HEK293 (cell line): ENCODE results near the gene VANGL1.

Experiments
- PRDM6 ChIP-seq: fragments of 450-650 bp; formaldehyde crosslinking; IDR thresholded peaks from 2 replicates; pipeline ENCODE4 v1.5.1; 2017; ENCODE audit warnings: missing biosample characterization, missing genetic modification characterization
- ZBTB48 ChIP-seq: fragments of 450-650 bp; formaldehyde crosslinking; IDR thresholded peaks from 2 replicates; pipeline ENCODE4 v1.5.1; 2016; ENCODE audit warnings: missing biosample characterization, missing genetic modification characterization
- ZNF10 ChIP-seq: fragments of 450-650 bp; formaldehyde crosslinking; IDR thresholded peaks from 2 replicates; pipeline ENCODE4 v1.5.1; 2017; ENCODE audit warnings: missing biosample characterization, missing genetic modification characterization
- ZNF174 ChIP-seq: fragments of 450-650 bp; formaldehyde crosslinking; IDR thresholded peaks from 2 replicates; pipeline ENCODE4 v1.5.0; 2017; ENCODE audit warnings: missing biosample characterization, mild to moderate bottlenecking, missing genetic modification characterization
- ZNF548 ChIP-seq: fragments of 450-650 bp; formaldehyde crosslinking; IDR thresholded peaks from 2 replicates; pipeline ENCODE4 v1.5.1; 2016; ENCODE audit warnings: missing biosample characterization, missing genetic modification characterization
- ZNF558 ChIP-seq: fragments of 450-650 bp; formaldehyde crosslinking; IDR thresholded peaks from 2 replicates; pipeline ENCODE4 v1.5.1; 2016; ENCODE audit warnings: missing biosample characterization, missing genetic modification characterization
- ZNF76 ChIP-seq: fragments of 450-650 bp; formaldehyde crosslinking; IDR thresholded peaks from 2 replicates; pipeline ENCODE4; 2016; ENCODE audit warnings: low read depth, missing biosample characterization, missing genetic modification characterization, borderline replicate concordance
- ZNF837 ChIP-seq: fragments of 450-650 bp; formaldehyde crosslinking; IDR thresholded peaks from 2 replicates; pipeline ENCODE4 v1.5.1; 2016; ENCODE audit warnings: missing biosample characterization, missing genetic modification characterization

VANGL1 gene

DNA sequence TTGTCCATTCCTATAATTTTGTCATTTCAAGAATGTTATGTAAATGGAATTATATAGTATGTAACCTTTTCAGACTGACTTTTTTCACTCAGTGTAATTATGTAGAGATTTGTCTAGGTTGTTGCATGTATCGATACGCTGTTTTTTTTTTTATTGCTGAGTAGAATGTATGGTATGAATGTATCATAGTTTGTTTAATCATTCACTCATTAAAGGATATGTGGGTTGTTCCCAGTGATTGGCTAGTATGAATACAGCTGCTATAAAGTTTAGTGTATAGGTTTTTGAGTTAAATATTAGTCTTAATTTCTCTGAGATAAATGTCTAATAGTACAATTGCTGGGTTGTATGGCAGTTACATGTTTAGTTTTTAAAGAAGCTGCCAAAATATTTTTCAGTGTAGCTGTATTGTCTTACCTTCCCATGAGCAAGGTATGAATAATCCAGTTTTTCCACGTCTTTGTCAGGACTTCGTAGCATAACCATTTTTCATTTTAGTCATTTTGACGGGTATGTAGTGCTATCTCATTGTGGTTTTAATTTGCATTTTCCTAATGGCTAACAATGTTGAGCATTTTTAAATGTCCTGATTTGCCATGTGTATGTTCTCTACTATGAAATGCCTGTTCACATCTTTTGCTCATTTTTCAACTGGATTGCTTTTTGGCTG, 104.4 kb downstream of the VANGL1 start (continued):
- TF ChIP-seq PRDM6 (tag by site-specific recombination): no peak
- no peak for TF ChIP-seq ZNF548 (tag by site-specific recombination)
- no peak for TF ChIP-seq ZNF174 (tag by site-specific recombination)
- TF ChIP-seq ZNF10 (tag by site-specific recombination): no peak
- TF ChIP-seq ZNF558 (tag by site-specific recombination): no peak
- TF ChIP-seq ZNF76 (tag by site-specific recombination): no peak
- no peak for TF ChIP-seq ZNF837 (tag by site-specific recombination)
- TF ChIP-seq ZBTB48: no peak
